ENCODE results near the gene L1CAM. TPM values are rescaled to one million over a fixed set of nuclear protein-coding genes. Genes with fewer than 3 reads are reported as not detected.

Gene L1CAM
- total and polyA plus RNA-seq, 2 of the 8 experiments (the other 6 are each of a cell fraction or from before 2014, with no cell fraction given): 11.0 to 43.0 TPM

GRCh38 chrX:153862369-153863250 lies 23.4 kb downstream of the L1CAM start (continued):
- TF ChIP-seq CHD7 (IDR thresholded peaks at IDR 0.05; ENCODE audit: insufficient replicate concordance, low read length) (no peak), RXRA (IDR thresholded peaks at IDR 0.05; ENCODE audit: insufficient read depth, low read depth, low read length) (no peak), MAFK (IDR thresholded peaks at IDR 0.05; ENCODE audit: low read depth, low read length) (no peak), PHF8 (conservative IDR thresholded peaks at IDR 0.05; ENCODE audit: low read depth, low read length) (no peak), CHD1 (IDR thresholded peaks at IDR 0.05; ENCODE audit: low read depth, low read length) (no peak), EGR1 (IDR thresholded peaks at IDR 0.05; ENCODE audit: borderline replicate concordance, low read depth, low read length) (no peak), BCL11A (IDR thresholded peaks at IDR 0.05; ENCODE audit: low read depth in 2 of 2, low read length in 2 of 2) (no peak)
